ENCODE results near the gene SIM1. TPM values are rescaled to one million over a fixed set of nuclear protein-coding genes. Genes with fewer than 3 reads are reported as not detected.
A peak's percentile ranks its signal among the peaks of the same experiment; 100 is the strongest.

The SIM1 gene
- total and polyA plus RNA-seq, 2 of the 8 experiments (the other 6 are each of a cell fraction or from before 2014, with no cell fraction given): 0.02 to 0.39 TPM

GRCh38 chr6:100427452-100427851 is 37.3 kb downstream of the SIM1 start:
- CTCF ChIA-PET (ENCODE audit: partially characterized antibody): interaction anchor here (1.2 to 1.8 kb wide), 2 partner anchors 134 to 321 kb away, joined by 3 read pairs; no protein-coding TSS in a partner anchor
- Histone ChIP-seq H3K36me3 (ENCODE audit: control insufficient read depth in 2 of 4, insufficient read depth in 4 of 4, low read length in 3 of 4) (no peaks in the 10 kb centered on the region), H2BK120ac (replicated peaks; ENCODE audit: low read depth, low read length) (no peak overlapping the region), H2AK5ac (ENCODE audit: low read depth, low read length) (no peak overlapping the region), H3K4me3 (ENCODE audit: extremely low read depth in 1 of 4, insufficient read depth in 2 of 4, low read depth in 3 of 4, low read length in 4 of 4) (no peak overlapping the region), H4K91ac (replicated peaks; ENCODE audit: insufficient read length, low read length) (no peak overlapping the region), H3K23me2 (ENCODE audit: low read depth, low read length) (no peaks in the 10 kb centered on the region), H3K23ac (ENCODE audit: insufficient read length) (no peak overlapping the region), H2BK20ac (ENCODE audit: low read length) (no peak overlapping the region), H3K18ac (ENCODE audit: extremely low read depth, low read length) (no peak overlapping the region), H3K9me3 (ENCODE audit: insufficient read depth in 2 of 2, low read depth in 1 of 2, low read length in 1 of 2) (no peaks in the 10 kb centered on the region), H3K56ac (replicated peaks; ENCODE audit: insufficient read length, low read depth, low read length) (no peak overlapping the region), H2BK15ac (ENCODE audit: low read length) (no peak overlapping the region), H3K4me2 (ENCODE audit: insufficient read depth in 1 of 2, low read depth in 2 of 2, low read length in 2 of 2) (no peak overlapping the region), H2BK5ac (ENCODE audit: low read depth, low read length) (no peak overlapping the region), H3K27ac (ENCODE audit: low read depth, low read length) (no peak overlapping the region), H3K27me3 (replicated peaks in 1 of 4; ENCODE audit: control insufficient read depth in 3 of 4, extremely low read depth in 1 of 4, insufficient read depth in 3 of 4, low read length in 3 of 4) (no peaks in the 10 kb centered on the region), H4K8ac (ENCODE audit: extremely low read depth, insufficient read depth, low read length) (no peak overlapping the region), H3K4ac (replicated peaks; ENCODE audit: insufficient read length, low read depth, low read length) (no peak overlapping the region), H3K4me1 (replicated peaks in 1 of 4; ENCODE audit: control insufficient read depth in 3 of 4, insufficient read depth in 4 of 4, low read length in 3 of 4) (peaks cover 0 to 9% (median 2%) of the 10 kb centered on the region in 4 experiments; a peak in 4 of 7 replicates), H4K20me1 (replicated peaks in 1 of 2; ENCODE audit: control insufficient read depth in 1 of 2, insufficient read depth in 2 of 2, low read length in 2 of 2) (no peaks in the 10 kb centered on the region), H3K79me1 (ENCODE audit: low read depth, low read length) (no peaks in the 10 kb centered on the region; the same call in 1 of the 2 replicates), H3K14ac (ENCODE audit: insufficient read length) (no peak overlapping the region), H4K5ac (ENCODE audit: insufficient read length, low read depth, low read length) (no peak overlapping the region), H3K9ac (replicated peaks in 1 of 4; ENCODE audit: extremely low read depth in 1 of 4, low read depth in 3 of 4, low read length in 3 of 4) (no peak overlapping the region), H2AFZ (ENCODE audit: low read length) (0 out of 2 replicates have a peak overlapping the region, but pooled peaks have one; percentile 35), H2BK12ac (ENCODE audit: low read depth, low read length) (no peak overlapping the region), H3K79me2 (ENCODE audit: control insufficient read depth in 1 of 2, insufficient read depth in 2 of 2, low read length in 2 of 2) (no peaks in the 10 kb centered on the region)
- FAIRE-seq: no peak
- POLR2A ChIA-PET (ENCODE audit: partially characterized antibody): no interaction called here
- DNase-seq (ENCODE audit: low read depth in 1 of 2, low spot score in 2 of 2): no peak
- TF ChIP-seq NANOG (IDR thresholded peaks at IDR 0.05; ENCODE audit: insufficient read depth, low read depth, low read length, poor library complexity, severe bottlenecking) (no peak), E2F6 (IDR thresholded peaks at IDR 0.05) (no peak), POLR2A (IDR thresholded peaks at IDR 0.05; ENCODE audit: control extremely low read depth in 1 of 2, low read depth in 2 of 2, low read length in 2 of 2) (no peak), KDM5A (IDR thresholded peaks at IDR 0.05; ENCODE audit: low read length) (no peak), SIN3A (conservative IDR thresholded peaks at IDR 0.05 in 1 of 2, IDR thresholded peaks at IDR 0.05 in 1 of 2; ENCODE audit: low read depth in 1 of 2, low read length in 2 of 2) (no peak), SIX5 (IDR thresholded peaks at IDR 0.05; ENCODE audit: low read depth, low read length) (no peak), CEBPB (IDR thresholded peaks at IDR 0.05; ENCODE audit: low read depth, low read length) (no peak)
